HCT116 (cell line): ENCODE measurements around the gene EML4. TPM values are rescaled to one million over a fixed set of nuclear protein-coding genes. Genes with fewer than 3 reads are reported as not detected.

Experiments used
- ATAC-seq: fragments of 200-7000 bp; cut with Tn5 transposase; 2 replicates; pipeline ENCODE4 v1.9.1; 2020; ENCODE audit warnings: mild to moderate bottlenecking, moderate library complexity
- BruUV-seq: library from RNA; stranded (reverse); fragments of 400-500 nt; replicated peaks from 2 replicates; lab custom pipeline; 2021; lab: Mats Ljungman, UMichigan
- CTCF ChIA-PET: fragments of 300-600 bp; sonication (Branson Sonifier 250); formaldehyde crosslinking; loops from one replicate; lab custom pipeline; 2021; ENCODE audit warnings: antibody characterized with exemption; lab: Charles Lee
- POLR2A ChIA-PET: fragments of 300-600, 350-600 bp; sonication (Branson Sonifier 250); formaldehyde crosslinking; loops from one replicate; lab custom pipeline; 2021; ENCODE audit warnings: antibody characterized with exemption; lab: Charles Lee
- RAD21 ChIA-PET, 2 experiments: fragments of 300-600 bp; sonication (Branson Sonifier 250); formaldehyde crosslinking; loops; one replicate each; lab custom pipeline; 2023; ENCODE audit warnings: low total read pairs in 2 of 2; ENCODE audit not compliant: uncharacterized antibody in 2 of 2, unreplicated experiment in 2 of 2, low non-redundant PET in 1 of 2; lab: Charles Lee
- DNase-seq: peaks from one replicate; pipeline ENCODE4 v3.0.0-alpha.2; 2010; ENCODE audit warnings: low read depth, low spot score
- H2AFZ ChIP-seq: fragments of 200-600 bp; shearing (Covaris generic), sonication (generic); 2 replicates; pipeline ENCODE4 v1.6.1; 2017; ENCODE audit warnings: low read depth, mixed run types, mixed read lengths, antibody characterized with exemption, low read length; ENCODE audit not compliant: poor library complexity, severe bottlenecking
- H3K27ac ChIP-seq: 2 replicates; pipeline ENCODE4 v1.5.1; 2012; ENCODE audit warnings: low read depth, low read length
- H3K27me3 ChIP-seq: fragments of 200-600 bp; sonication (generic); 2 replicates; pipeline ENCODE4 v1.6.1; 2016; ENCODE audit warnings: mixed run types, low read length, mixed read lengths; ENCODE audit not compliant: insufficient read depth
- H3K36me3 ChIP-seq, 2 experiments: fragments of 200-500 bp in 1 of 2; fragments of 200-600 bp in 1 of 2; sonication (Bioruptor generic) in 1 of 2; sonication (generic) in 1 of 2; 2 replicates each; pipeline versions ENCODE4 v1.5.1 to v1.6.1; 2014 to 2016; ENCODE audit warnings: low read length in 2 of 2, inconsistent platforms in 1 of 2, mixed read lengths in 1 of 2, mixed run types in 1 of 2; ENCODE audit not compliant: insufficient read depth in 2 of 2, control insufficient read depth in 1 of 2
- H3K4me1 ChIP-seq, 2 experiments: fragments of 200-600 bp in 1 of 2; sonication (generic) in 1 of 2; 2 replicates each; pipeline versions ENCODE4 v1.5.1 to v1.6.1; 2012 to 2017; ENCODE audit warnings: low read length in 2 of 2, inconsistent platforms in 1 of 2, mild to moderate bottlenecking in 1 of 2, mixed read lengths in 1 of 2, mixed run types in 1 of 2, moderate library complexity in 1 of 2; ENCODE audit not compliant: insufficient read depth in 2 of 2, control insufficient read depth in 1 of 2
- H3K4me2 ChIP-seq: fragments of 200-600 bp; sonication (generic); 2 replicates; pipeline ENCODE4 v1.6.1; 2017; ENCODE audit warnings: mixed run types, low read length, mixed read lengths
- H3K4me3 ChIP-seq, 2 experiments: fragments of 200-600 bp in 1 of 2; sonication (generic) in 1 of 2; replicated peaks in 1 of 2; 2 replicates each; pipeline ENCODE4 v1.5.1; 2011 to 2016; ENCODE audit warnings: low read length in 2 of 2, control low read depth in 1 of 2, low read depth in 1 of 2, mild to moderate bottlenecking in 1 of 2, mixed read lengths in 1 of 2, mixed run types in 1 of 2
- H3K79me2 ChIP-seq: fragments of 200-600 bp; sonication (generic); 2 replicates; pipeline ENCODE4 v1.6.1; 2017; ENCODE audit warnings: mild to moderate bottlenecking, mixed run types, low read length, moderate library complexity, mixed read lengths; ENCODE audit not compliant: insufficient read depth
- H3K9ac ChIP-seq: fragments of 200-600 bp; sonication (generic); 2 replicates; pipeline ENCODE4 v1.6.1; 2016; ENCODE audit warnings: low read length, mixed read lengths
- H3K9me2 ChIP-seq: fragments of 200-600 bp; sonication (generic), shearing (Covaris generic); 2 replicates; pipeline ENCODE4 v1.6.1; 2017; ENCODE audit warnings: mixed run types, mild to moderate bottlenecking, moderate library complexity; ENCODE audit not compliant: insufficient read depth
- H3K9me3 ChIP-seq, 2 experiments: fragments of 200-500 bp in 1 of 2; fragments of 200-600 bp in 1 of 2; sonication (Bioruptor generic) in 1 of 2; sonication (generic) in 1 of 2; 2 replicates each; pipeline ENCODE4 v1.6.1; 2014 to 2017; ENCODE audit warnings: low read length in 2 of 2, mixed read lengths in 2 of 2, inconsistent platforms in 1 of 2, low read depth in 1 of 2, mild to moderate bottlenecking in 1 of 2, mixed run types in 1 of 2, moderate library complexity in 1 of 2; ENCODE audit not compliant: control insufficient read depth in 1 of 2, insufficient read depth in 1 of 2
- H4K20me1 ChIP-seq: fragments of 200-600 bp; sonication (generic), shearing (Covaris generic); 2 replicates; pipeline ENCODE4 v1.6.1; 2017; ENCODE audit warnings: mixed run types, mild to moderate bottlenecking, moderate library complexity; ENCODE audit not compliant: insufficient read depth
- CBX3 ChIP-seq: IDR thresholded peaks from 2 replicates; pipeline ENCODE4 v1.6.1; 2012; ENCODE audit warnings: low read depth
- CEBPB ChIP-seq: IDR thresholded peaks from 2 replicates; pipeline ENCODE4 v1.6.1; 2012; ENCODE audit warnings: low read depth
- EGR1 ChIP-seq: IDR thresholded peaks from 2 replicates; pipeline ENCODE4 v1.6.1; 2012; ENCODE audit warnings: low read depth
- ELF1 ChIP-seq: IDR thresholded peaks from 2 replicates; pipeline ENCODE4 v1.6.1; 2012; ENCODE audit warnings: low read depth, borderline replicate concordance
- EZH2phosphoT487 ChIP-seq: fragments of 200-600 bp; IDR thresholded peaks from 2 replicates; pipeline ENCODE4 v1.6.1; 2018; ENCODE audit warnings: antibody characterized with exemption, borderline replicate concordance
- JUND ChIP-seq: IDR thresholded peaks from 2 replicates; pipeline ENCODE4 v1.6.1; 2012
- POLR2A ChIP-seq: IDR thresholded peaks from 2 replicates; pipeline ENCODE4 v1.7.0; 2011; ENCODE audit warnings: borderline replicate concordance; ENCODE audit not compliant: insufficient read depth, insufficient read length; ENCODE audit errors: extremely low read depth
- RAD21 ChIP-seq: IDR thresholded peaks from 2 replicates; pipeline ENCODE4 v1.6.1; 2012; ENCODE audit warnings: low read depth, mild to moderate bottlenecking
- REST ChIP-seq: IDR thresholded peaks from 2 replicates; pipeline ENCODE4 v1.6.1; 2012; ENCODE audit warnings: low read depth
- SIN3A ChIP-seq: IDR thresholded peaks from 2 replicates; pipeline ENCODE4 v1.6.1; 2012; ENCODE audit warnings: low read depth
- SP1 ChIP-seq: IDR thresholded peaks from 2 replicates; pipeline ENCODE4 v1.6.1; 2012; ENCODE audit warnings: low read depth
- SRF ChIP-seq: IDR thresholded peaks from 2 replicates; pipeline ENCODE4 v1.6.1; 2012; ENCODE audit warnings: low read depth
- ZFX ChIP-seq: fragments of 450-650 bp; IDR thresholded peaks from 2 replicates; pipeline ENCODE4 v1.6.1; 2017
- intact Hi-C: fragments of 100-400 bp; cut with micrococcal nuclease; formaldehyde crosslinking; loops from 2 replicates; pipeline ENCODE4 v1.10.0; 2022
- total RNA-seq: library from RNA; stranded (reverse); gene quantifications from one replicate; pipeline ENCODE4 v1.2.1, GENCODE V29; 2021; ENCODE audit not compliant: unreplicated experiment
- TF ChIP-seq, protein P1 (sequence below): IDR thresholded peaks from 2 replicates; pipeline ENCODE4 v1.6.1; 2012
- TF ChIP-seq, protein P2 (sequence below): IDR thresholded peaks from 2 replicates; pipeline ENCODE4 v1.6.1; 2011; ENCODE audit warnings: mild to moderate bottlenecking, low read length, moderate library complexity; ENCODE audit not compliant: insufficient replicate concordance; ENCODE audit errors: extremely low read depth
- TF ChIP-seq, protein P3 (sequence below), 3 experiments: fragments of 200-600 bp in 1 of 3; sonication (generic) in 1 of 3; IDR thresholded peaks in 2 of 3; conservative IDR thresholded peaks in 1 of 3; 2 replicates each; pipeline ENCODE4 v1.5.1; 2012 to 2017; ENCODE audit warnings: low read depth in 2 of 3, low read length in 2 of 3, antibody characterized with exemption in 1 of 3, borderline replicate concordance in 1 of 3, control low read depth in 1 of 3, mild to moderate bottlenecking in 1 of 3, mixed read lengths in 1 of 3, mixed run types in 1 of 3, moderate library complexity in 1 of 3; ENCODE audit not compliant: insufficient read depth in 1 of 3

The EML4 gene
- total RNA-seq, 1 experiment from 2014 or later, result 53.5 TPM

DNA sequence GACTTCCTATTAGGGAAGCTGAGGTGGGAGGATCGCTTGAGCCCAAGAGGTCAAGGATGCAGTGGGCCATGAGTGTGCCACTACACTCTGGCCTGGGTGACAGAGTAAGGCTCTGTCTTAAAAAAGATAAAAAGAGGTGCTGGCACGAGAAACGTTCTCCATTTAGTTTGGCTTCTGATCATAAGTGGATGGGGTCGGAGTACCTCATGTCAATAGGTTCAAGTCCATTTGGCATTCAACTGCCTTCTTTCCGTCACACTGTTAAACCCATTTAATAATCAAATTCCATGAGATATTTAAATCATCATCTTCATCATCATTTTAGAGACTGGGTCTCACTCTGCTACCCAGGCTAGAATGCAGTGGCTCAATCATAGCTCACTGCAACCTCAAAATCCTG is 182.7 kb downstream of the EML4 start:
- H3K27me3 ChIP-seq, result no peaks in the 10 kb centered on the region
- intact Hi-C loops, result no loop called here
- no peaks in the 10 kb centered on the region for H3K9me2 ChIP-seq
- peaks cover 94% of the 10 kb centered on the region for H3K79me2 ChIP-seq
- no TSS peak for BruUV-seq
- POLR2A ChIA-PET, result no interaction called here
- CTCF ChIA-PET, result no interaction called here
- TF ChIP-seq CBX3, result no peak
- TF ChIP-seq EZH2phosphoT487, result no peak
- no peak for TF ChIP-seq CEBPB
- TF ChIP-seq ELF1, result no peak
- no peak for TF ChIP-seq EGR1
- no peak for TF ChIP-seq RAD21
- no peak for TF ChIP-seq REST
- TF ChIP-seq JUND, result no peak
- TF ChIP-seq ZFX, result no peak
- no peak for TF ChIP-seq SRF
- no peak for TF ChIP-seq SP1
- no peak for TF ChIP-seq SIN3A
- TF ChIP-seq, protein P1, sequence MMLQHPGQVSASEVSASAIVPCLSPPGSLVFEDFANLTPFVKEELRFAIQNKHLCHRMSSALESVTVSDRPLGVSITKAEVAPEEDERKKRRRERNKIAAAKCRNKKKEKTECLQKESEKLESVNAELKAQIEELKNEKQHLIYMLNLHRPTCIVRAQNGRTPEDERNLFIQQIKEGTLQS, result no peak
- no peak for TF ChIP-seq POLR2A
- TF ChIP-seq, protein P2, sequence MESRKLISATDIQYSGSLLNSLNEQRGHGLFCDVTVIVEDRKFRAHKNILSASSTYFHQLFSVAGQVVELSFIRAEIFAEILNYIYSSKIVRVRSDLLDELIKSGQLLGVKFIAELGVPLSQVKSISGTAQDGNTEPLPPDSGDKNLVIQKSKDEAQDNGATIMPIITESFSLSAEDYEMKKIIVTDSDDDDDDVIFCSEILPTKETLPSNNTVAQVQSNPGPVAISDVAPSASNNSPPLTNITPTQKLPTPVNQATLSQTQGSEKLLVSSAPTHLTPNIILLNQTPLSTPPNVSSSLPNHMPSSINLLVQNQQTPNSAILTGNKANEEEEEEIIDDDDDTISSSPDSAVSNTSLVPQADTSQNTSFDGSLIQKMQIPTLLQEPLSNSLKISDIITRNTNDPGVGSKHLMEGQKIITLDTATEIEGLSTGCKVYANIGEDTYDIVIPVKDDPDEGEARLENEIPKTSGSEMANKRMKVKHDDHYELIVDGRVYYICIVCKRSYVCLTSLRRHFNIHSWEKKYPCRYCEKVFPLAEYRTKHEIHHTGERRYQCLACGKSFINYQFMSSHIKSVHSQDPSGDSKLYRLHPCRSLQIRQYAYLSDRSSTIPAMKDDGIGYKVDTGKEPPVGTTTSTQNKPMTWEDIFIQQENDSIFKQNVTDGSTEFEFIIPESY, result no peak
- TF ChIP-seq, protein P3, sequence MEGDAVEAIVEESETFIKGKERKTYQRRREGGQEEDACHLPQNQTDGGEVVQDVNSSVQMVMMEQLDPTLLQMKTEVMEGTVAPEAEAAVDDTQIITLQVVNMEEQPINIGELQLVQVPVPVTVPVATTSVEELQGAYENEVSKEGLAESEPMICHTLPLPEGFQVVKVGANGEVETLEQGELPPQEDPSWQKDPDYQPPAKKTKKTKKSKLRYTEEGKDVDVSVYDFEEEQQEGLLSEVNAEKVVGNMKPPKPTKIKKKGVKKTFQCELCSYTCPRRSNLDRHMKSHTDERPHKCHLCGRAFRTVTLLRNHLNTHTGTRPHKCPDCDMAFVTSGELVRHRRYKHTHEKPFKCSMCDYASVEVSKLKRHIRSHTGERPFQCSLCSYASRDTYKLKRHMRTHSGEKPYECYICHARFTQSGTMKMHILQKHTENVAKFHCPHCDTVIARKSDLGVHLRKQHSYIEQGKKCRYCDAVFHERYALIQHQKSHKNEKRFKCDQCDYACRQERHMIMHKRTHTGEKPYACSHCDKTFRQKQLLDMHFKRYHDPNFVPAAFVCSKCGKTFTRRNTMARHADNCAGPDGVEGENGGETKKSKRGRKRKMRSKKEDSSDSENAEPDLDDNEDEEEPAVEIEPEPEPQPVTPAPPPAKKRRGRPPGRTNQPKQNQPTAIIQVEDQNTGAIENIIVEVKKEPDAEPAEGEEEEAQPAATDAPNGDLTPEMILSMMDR (IDR thresholded peaks at IDR 0.05 in 2 of 3, conservative IDR thresholded peaks at IDR 0.05 in 1 of 3; ENCODE audit: borderline replicate concordance in 1 of 3, insufficient read depth in 1 of 3, low read depth in 2 of 3, low read length in 2 of 3), result no peak
- TF ChIP-seq, all 23 proteins: peak for 0
- H3K27ac ChIP-seq, result no peak overlapping the region
- no peak overlapping the region for H3K9ac ChIP-seq
- H3K4me2 ChIP-seq, result no peak overlapping the region
- H3K4me3 ChIP-seq, result no peak overlapping the region
- H4K20me1 ChIP-seq, result no peaks in the 10 kb centered on the region
- ATAC-seq, result no peak
- H3K9me3 ChIP-seq, result no peaks in the 10 kb centered on the region
- H3K36me3 ChIP-seq, result no peaks in the 10 kb centered on the region
- RAD21 ChIA-PET, result no interaction called here
- no peak overlapping the region for H2AFZ ChIP-seq
- no peaks in the 10 kb centered on the region for H3K4me1 ChIP-seq
- DNase-seq, result no peak
